Ishikawa (cell line): ENCODE data around the gene KIAA1549.

Experiments
- CEBPB ChIP-seq: IDR thresholded peaks from 2 replicates; pipeline ENCODE4 v1.6.1; 2012
- CREB1 ChIP-seq: IDR thresholded peaks from 2 replicates; pipeline ENCODE4 v1.6.1; 2012; ENCODE audit warnings: low read depth
- EP300 ChIP-seq: IDR thresholded peaks from 2 replicates; pipeline ENCODE4 v1.6.1; 2012; ENCODE audit warnings: borderline replicate concordance
- RAD21 ChIP-seq: IDR thresholded peaks from 2 replicates; pipeline ENCODE4 v1.6.1; 2012; ENCODE audit warnings: low read depth
- REST ChIP-seq: IDR thresholded peaks from 2 replicates; pipeline ENCODE4 v1.6.1; 2012; ENCODE audit warnings: low read depth, mild to moderate bottlenecking
- TCF12 ChIP-seq: IDR thresholded peaks from 2 replicates; pipeline ENCODE4 v1.6.1; 2012; ENCODE audit warnings: low read depth
- USF1 ChIP-seq: IDR thresholded peaks from 2 replicates; pipeline ENCODE4 v1.6.1; 2012
- ZBTB7A ChIP-seq: IDR thresholded peaks from 2 replicates; pipeline ENCODE4 v1.6.1; 2012; ENCODE audit warnings: low read depth

GRCh38 chr7:138949421-138950088 lies 31.6 kb downstream of the KIAA1549 start:
- no peak for TF ChIP-seq RAD21
- TF ChIP-seq ZBTB7A, result no peak
- TF ChIP-seq EP300, result no peak
- no peak for TF ChIP-seq USF1
- TF ChIP-seq CEBPB, result no peak
- TF ChIP-seq CREB1, result no peak
- no peak for TF ChIP-seq TCF12
- no peak for TF ChIP-seq REST
